COLO829 (cell line): ENCODE results near the gene PRRT2.
"Not testable (repeated sequence)": the region's sequence is repeated elsewhere in the genome, so short reads cannot be mapped to it uniquely, and the experiment has no call there.

Source experiments
- DNase-seq: peaks from one replicate; pipeline ENCODE4 v3.0.0; 2012; ENCODE audit warnings: low spot score

The PRRT2 gene

DNA sequence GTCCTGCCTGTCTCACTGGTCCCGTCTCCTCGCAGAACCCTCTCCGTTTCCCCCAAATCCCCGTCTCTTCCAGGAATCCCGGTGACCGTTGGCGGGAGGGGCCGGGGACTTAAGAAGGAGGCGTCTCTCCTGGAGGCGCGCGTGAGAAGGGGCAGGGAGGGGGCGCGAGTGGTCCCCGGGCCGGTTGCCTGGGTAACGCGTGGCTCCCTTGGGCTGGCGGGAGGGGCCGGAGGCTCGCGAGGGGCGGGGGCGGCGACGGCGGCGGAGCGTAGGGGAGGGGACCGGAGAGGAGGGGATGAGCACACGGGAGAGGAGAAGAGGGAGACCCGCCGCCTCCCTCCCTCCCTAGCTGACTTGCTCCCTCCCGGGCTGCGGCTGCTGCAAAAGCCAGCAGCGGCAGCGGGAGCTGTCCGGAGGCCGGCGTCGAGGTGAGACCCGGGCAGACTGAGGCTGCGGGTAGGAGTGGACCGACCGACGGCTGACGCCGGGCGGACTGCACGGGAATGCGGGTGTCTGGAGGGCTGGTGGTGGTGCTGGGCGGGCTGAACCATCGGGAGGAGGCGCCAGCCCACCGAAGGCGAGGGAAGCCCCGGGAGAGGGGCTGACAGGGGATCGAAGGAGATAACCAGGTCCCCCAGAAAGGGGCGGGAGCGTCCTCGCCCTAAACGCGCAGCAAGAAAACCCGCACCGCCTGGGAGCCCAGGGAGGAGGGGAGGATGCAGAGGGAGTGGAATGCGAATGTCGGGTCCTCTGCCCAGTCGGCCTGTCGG is at the start of gene PRRT2:
Gene PRRT2, plus strand, starts transcription at position 298 of the 770 bp plus-strand sequence. CDS start 862 bp downstream, outside the sequence.
- no peak for DNase-seq

DNA sequence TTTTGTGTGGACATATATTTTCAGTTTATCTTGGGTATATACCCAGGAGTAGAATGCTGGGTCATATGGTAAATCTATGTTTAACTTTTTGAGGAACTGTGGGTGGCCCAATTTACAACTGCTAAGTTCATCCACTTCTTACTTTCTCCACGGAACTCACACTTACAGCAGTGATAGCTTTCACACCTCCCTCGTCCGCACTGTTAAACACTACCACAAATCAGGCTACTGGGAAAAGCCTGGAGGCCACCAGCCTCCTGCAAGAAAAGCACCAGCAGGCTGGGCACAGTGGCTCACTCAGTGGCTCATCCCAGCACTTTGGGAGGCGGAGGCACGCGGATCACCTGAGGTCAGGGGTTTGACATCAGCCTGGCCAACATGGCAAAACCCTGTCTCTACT is 48.7 kb upstream of the PRRT2 start:
- no peak for DNase-seq

DNA sequence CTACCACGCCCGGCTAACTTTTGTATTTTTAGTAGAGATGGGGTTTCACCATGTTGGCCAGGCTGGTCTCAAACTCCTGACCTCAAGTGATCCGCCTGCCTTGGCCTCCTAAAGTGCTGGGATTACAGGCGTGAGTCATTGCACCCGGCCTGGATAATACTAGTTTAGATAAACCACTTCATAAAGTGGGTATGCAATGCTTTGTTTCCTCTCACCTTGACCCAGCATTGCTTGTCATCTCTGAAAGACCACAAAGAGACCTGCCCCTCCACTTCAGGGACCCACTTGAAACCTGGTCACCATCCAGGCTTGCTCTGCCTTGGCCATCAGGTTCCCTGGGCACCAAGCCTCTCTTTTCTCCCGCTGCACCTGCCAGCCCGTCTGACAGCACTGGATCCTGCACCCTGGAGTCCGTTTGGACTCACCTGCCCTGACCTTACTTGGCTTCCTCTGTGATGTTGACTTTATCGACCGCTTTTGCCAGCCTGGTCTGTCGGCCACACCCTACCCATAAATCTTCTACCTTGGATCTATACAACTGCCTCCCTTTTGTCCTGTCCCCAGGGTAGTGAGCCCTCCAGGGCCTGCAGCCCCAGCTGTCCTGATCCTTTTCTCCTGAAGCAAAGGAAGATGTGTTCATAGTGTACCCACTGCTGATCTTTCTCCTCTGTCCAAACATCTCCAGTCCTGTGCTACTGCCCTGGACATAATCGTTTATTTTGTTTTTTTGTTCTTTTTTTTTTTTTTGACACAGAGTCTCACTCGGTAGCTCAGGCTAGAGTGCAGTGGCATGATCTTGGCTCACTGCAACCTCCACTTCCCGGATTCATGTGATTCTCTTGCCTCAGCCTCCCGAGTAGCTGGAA is 46.6 kb upstream of the PRRT2 start:
- DNase-seq, result no peak

DNA sequence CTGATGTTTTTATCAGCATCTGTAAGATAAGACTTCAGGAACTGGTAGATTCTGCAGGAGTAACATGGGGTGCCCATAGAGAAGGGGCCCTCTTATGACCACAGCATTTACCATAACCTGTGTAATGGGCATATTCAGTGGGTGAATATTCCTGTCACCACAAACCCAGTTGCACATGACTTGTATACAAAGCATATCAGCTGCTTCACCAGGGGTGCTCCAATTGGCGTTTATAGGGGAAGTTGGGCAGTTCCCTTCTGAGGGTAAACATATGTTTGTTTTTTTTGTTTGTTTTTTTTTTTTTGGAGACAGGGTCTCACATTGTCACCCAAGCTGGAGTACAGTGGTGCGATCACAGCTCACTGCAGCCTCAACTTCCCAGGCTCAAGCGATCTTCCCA is 45.4 kb upstream of the PRRT2 start:
- no peak for DNase-seq

DNA sequence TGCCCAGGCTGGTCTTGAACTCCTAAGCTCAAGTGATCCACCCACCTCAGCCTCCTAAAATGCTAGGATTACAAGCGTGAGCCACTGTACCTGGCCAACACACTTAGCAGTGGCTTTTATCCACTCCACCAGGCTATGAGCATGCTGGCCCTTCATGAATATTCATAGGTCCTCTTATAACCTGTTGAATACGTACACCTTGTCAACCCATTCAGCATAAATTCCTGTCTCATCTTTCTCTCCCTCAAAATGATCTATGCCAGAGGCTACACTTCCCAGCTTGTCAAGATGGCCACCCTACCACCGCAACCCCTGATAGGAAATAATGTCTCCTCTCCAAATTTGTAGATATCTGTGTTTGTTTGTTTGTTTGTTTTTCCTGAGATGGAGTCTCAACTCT is 44.9 kb upstream of the PRRT2 start:
- DNase-seq, result no peak

DNA sequence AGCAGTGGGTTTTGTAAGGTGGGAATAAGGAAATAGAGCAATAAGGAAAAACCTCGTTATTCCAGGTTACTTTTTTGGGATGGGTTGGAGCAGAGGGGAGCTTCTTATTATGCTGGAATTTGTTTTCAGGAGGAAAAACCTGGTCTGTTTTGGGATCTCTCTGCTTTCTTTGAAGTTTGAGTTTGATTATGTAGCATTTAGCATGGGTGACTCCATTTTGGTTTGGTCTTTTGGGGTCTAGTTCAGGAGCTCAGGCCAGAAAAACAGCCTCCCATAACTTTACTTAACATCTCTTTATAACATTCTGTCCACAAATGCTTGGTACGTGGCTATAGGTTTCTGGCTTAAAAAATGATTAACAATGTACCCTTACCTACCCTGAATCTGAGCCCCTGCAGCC is 42.5 kb upstream of the PRRT2 start:
- no peak for DNase-seq

DNA sequence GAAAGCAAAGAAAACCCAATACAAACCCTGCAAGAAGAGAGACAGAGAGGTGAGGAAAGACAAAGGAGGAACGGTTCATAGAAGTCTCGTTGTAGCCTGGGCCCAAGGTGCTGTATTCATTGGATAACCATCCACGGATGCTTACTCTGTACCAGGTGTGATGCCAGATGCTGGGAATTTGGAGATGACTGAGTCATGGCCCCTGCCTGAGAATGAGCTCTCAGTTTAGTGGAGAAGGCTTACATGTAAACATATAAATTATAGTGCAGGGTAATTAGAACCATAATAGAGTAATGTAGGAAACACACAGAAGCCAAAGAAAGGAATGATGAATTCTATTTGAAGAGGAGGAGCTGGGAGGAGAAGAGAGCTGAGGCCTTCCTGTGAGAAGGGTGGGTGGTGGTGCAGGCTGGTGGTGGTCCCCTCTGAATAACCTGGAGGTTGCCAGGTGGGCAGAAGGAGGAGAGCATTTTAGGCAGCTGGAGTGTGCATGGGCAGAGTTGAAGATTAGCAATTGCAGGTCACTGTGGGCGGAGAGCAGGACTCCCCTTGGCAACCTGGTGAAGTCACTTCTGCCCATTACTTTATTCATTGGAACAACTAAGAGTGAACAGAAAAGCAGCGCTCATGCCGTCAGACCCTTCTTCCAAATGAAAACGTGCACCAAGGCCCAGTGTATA is 41.6 kb upstream of the PRRT2 start:
- DNase-seq, result no peak

DNA sequence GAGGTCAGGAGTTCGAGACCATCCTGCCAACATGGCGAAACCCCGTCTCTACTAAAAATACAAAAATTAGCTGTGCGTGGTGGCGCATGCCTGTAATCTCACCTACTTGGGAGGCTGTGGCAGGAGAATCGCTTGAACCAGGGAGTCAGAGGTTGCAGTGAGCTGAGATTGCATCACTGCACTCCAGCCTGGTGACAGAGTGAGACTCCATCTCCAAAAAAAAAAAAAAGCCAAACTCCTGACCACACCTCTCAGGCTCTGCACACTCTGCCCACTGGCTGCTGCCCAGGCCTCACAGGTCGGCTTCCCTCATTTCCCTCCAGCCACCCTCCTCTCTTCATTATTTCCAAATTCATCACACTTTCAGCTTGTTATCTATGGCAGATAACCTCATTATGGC is 39.7 kb upstream of the PRRT2 start:
- DNase-seq, result not testable (repeated sequence)

DNA sequence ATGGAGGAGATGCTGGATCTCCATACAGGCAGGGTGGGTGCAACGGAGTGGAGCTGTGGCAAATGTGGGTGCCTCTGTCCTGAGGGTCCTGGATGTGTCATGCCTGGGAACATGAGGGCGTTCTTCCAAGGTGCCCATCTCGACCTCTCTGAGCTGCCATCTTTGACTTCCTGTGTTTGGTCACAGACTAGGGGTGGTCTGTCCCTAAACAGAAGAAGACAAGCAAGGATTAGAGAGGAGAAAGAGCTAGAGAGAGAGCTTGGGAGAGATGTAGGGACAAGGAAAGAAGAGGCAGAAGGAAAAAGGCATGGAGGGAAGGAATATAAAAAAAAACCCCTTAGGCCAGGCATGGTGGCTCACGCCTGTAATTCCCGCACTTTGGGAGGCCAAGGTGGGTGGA is 37.3 kb upstream of the PRRT2 start:
- DNase-seq, result no peak

DNA sequence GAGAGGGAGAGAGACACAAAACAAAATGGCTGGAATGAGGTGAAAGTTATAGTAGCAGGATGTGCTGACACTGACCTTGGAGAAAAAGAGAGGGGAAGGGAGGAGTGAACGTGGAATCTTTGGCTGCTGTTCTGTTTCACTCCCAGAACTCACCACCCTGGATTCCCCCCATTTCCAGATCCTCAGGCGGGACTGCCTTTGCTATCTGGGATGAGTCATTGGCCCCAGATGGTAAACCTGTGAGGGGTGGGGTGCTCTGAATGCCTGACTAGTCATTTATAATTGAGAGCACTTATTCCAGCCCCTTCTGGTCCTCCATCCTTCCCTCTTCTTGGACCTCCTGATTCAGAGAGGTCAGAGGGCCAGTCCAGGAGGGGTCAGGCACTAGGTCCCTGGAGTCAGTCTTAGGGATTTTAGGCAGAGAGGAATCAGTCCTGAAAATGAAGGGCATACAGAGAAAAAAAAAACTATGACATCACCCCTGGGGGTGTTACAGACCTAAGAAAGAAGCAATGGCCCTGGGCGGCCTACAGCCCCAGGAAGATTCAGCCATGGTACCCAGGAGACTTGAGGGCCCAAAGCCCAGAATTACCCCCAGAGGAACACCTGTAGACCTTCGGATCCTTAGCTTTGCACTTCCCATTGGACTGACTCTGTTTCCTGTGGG is 36.1 kb upstream of the PRRT2 start:
- DNase-seq, result no peak

DNA sequence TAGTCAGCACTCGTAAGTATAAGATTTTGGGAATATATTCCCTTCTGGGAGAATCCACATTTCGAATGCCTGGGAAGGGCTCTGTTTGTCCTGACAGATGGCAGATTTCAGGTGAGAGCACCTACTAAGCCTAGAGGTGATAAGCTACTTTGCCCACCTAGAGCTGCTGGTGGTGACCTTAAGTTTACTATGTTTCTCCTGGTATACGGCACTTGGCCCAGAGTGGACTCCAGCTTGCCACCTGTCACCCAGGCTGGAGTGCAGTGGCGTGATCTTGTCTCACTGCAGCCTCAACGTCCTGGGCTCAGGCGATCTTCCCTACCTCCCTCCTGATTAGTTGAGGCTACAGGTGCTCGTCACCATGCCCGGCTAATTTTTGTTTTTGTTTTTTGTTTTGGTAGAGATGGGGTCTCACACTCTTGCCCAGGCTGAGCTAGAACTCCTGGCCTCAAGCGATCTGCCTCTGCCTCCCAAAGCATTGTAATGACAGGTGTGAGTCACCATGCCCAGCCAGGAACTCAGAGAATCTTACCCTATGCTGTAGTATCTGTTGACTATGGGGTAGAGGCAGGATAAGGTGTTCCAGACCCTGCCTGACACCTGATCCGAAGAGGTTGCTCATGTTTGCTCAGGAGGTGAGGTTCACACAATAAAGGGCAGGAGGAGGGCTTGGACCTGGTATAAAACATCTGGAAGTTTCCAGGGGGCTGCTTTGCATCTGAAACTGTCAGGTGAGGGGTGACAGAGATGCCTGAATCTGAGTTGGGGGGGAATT is 34.2 kb upstream of the PRRT2 start, which contains the start of gene ZG16:
Gene ZG16, plus strand, starts transcription at position 681 of the 775 bp plus-strand sequence. CDS start 1,011 bp downstream, outside the sequence.
- DNase-seq, result no peak

DNA sequence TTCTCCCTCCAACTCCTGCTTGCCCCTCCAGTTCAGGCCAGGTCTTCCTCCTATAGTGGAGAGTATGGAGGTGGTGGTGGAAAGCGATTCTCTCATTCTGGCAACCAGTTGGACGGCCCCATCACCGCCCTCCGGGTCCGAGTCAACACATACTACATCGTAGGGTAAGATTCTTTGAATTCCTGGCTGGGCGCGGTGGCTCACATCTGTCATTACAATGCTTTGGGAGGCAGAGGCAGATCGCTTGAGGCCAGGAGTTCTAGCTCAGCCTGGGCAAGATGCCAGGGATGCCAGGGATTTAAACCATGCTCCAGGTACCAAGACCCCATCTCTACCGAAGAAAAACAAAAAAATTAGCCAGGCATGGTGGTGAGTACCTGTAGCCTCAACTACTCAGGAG is 32.5 kb upstream of the PRRT2 start:
- no peak for DNase-seq

DNA sequence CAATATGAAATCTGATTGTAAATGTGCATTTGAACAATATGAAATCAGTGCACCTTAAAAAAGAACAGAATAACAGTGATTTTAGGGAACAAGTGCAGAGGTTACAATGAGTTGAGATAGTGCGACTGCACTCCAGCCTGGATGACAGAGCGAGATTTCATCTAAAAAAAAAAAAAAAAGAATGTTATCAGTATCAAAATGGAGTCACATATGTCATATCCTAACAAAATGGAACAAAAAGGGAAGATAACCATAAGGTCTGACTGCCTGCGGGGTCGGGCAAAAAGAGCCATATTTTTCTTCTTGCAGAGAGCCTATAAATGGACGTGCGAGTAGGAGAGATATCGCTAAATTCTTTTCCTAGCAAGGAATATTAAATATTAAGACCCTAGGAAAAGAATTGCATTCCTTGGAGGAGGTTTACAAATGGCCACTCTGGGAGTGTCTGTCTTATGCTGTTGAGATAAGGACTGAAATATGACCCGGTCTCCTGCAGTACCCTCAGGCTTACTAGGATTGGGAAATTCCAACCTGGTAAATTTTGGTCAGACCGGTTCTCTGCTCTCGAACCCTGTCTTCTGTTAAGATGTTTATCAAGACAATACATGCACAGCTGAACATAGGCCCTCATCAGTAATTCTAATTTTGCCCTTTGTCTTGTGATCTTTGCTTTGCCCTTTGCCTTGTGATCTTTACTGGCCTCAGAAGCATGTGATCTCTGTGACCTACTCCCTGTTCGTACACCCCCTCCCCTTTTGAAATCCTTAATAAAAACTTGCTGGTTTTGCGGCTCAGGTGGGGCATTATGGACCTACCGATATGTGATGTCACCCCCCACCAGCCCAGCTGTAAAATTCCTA is 28.7 kb upstream of the PRRT2 start:
- DNase-seq, result not testable (repeated sequence)

DNA sequence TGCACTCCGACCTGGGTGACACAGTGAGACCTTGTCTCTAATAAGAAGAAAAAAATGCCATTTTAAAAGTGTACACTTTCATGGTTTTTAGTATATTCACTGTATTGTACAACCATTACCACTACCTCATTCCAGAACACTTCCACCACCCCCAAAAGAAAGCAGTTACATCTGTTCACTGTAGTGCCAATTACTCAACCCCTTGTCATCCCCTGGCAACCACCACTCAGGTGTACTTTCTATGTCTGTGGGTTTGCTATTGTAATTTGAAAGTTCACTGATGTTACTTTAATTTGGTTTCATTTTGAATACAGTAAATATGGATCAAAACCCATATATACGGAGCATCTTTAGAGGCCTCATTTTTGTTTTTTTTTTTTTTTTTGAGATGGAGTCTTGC is 27.8 kb upstream of the PRRT2 start:
- no peak for DNase-seq

DNA sequence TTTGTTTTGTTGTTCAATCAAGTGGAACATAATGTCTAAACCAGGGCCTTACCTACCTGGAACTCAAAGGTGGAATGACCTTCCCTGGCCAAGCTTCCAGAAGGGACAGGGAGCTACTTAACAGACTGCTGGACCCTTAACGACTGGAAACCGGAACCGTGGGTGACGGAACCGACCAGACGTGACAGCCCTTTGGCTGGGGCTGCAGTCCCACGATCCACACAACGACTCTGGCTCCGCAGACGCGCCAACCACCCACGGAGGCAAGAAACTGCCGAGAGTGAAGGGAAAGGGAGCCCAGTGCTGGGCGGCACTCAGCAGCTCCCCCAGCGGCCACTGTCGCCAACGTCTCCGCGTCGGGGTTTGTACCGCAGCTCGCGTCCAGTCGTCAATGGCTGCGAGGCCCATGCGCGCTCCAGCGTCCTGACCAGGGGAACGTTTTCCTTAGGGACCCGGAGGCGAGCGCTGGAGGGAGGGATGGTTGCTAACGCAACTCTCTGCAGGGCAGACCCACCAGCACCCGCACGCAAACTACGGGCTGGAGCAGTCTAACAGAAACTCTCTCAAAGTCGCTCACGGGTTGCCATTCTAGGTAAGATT is 27.0 kb upstream of the PRRT2 start:
- no peak for DNase-seq

DNA sequence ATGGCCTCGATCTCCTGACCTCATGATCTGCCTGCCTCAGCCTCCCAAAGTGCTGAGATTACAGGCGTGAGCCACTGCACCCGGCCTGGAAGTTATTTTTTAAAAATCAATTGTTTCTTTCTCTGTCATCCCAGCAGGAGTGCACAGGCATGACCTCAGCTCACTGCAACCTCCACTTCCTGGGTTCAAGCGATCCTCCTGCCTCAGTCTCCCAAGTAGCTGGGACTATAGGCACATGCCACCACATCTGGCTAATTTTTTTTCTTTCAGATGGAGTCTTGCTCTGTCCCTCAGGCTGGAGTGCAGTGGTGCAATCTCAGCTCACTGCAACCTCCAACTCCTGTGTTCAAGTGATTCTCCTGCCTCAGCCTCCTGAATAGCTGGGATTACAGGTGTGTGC is 24.8 kb upstream of the PRRT2 start:
- DNase-seq, result not testable (repeated sequence)

DNA sequence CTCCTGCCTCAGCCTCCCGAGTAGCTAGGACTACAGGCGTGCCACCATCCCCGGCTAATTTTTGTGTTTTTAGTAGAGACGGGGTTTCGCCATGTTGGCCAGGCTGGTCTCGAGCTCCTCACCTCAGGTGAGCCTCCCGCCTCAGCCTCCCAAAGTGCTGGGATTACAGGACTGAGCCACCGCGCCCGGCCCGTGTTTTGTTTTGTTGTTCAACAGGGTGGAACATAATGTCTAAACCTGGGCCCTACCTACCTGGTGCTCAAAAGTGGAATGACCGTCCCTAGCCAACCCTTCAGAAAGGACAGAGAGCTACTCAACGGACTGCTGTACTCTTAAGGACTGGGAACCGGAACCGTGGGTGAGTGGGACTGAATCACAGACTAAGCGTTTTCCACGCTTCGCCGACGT is 22.2 kb upstream of the PRRT2 start:
- peak; percentile 21 for DNase-seq

DNA sequence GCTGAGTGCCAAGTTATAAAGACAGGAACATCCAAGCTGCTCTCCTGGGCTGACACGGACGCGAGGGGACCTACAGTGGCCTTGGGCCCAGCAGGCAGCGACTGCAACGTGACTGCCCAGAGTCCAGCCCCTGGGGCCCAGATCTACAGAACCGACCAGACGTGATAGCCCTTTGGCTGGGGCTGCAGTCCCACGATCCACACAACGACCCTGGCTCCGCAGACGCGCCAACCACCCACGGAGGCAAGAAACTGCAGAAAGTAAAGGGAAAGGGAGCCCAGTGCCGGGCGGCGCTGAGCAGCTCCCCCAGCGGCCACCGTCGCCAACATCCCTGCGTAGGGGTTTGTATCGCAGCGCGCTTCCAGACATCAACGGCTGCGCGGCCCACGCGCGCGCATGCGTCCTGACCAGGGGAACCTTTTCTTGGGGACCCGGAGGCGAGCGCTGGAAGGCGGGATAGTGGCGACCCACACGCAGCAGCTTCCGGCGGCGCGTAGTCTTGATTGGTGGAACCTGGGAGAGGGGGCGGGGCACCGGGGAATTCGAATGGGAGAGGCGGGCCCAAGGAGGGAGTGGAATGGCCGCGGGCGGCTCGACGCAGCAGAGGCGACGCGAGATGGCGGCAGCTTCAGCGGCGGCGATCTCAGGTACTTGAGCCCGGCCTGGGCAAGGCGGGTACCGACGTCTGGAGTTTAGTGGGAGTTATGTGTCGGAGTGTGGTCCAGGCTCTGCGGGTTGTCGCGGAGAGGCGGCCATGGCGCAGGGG is 21.6 kb upstream of the PRRT2 start, which contains the start of gene KIF22:
Gene KIF22, plus strand, starts transcription at position 569 of the 766 bp plus-strand sequence. Its CDS starts 9 bp downstream, at position 578.
- DNase-seq, result peak; percentile 100
